H4 (cell line): ENCODE measurements around the gene STMN3. TPM values are rescaled to one million over a fixed set of nuclear protein-coding genes. Genes with fewer than 3 reads are reported as not detected.

Source experiments
- DNase-seq: peaks from one replicate; pipeline ENCODE4 v3.0.0-alpha.2; 2015; ENCODE audit warnings: low spot score
- total RNA-seq: library from RNA; depleted of rRNA; stranded (reverse); fragments of >200 nt; shearing (Covaris generic); gene quantifications from 2 replicates; pipeline ENCODE4 v1.2.3, GENCODE V29; 2014; rRNA removed

The STMN3 gene
- total RNA-seq = 9.4 and 18.9 TPM in 2 replicates

DNA sequence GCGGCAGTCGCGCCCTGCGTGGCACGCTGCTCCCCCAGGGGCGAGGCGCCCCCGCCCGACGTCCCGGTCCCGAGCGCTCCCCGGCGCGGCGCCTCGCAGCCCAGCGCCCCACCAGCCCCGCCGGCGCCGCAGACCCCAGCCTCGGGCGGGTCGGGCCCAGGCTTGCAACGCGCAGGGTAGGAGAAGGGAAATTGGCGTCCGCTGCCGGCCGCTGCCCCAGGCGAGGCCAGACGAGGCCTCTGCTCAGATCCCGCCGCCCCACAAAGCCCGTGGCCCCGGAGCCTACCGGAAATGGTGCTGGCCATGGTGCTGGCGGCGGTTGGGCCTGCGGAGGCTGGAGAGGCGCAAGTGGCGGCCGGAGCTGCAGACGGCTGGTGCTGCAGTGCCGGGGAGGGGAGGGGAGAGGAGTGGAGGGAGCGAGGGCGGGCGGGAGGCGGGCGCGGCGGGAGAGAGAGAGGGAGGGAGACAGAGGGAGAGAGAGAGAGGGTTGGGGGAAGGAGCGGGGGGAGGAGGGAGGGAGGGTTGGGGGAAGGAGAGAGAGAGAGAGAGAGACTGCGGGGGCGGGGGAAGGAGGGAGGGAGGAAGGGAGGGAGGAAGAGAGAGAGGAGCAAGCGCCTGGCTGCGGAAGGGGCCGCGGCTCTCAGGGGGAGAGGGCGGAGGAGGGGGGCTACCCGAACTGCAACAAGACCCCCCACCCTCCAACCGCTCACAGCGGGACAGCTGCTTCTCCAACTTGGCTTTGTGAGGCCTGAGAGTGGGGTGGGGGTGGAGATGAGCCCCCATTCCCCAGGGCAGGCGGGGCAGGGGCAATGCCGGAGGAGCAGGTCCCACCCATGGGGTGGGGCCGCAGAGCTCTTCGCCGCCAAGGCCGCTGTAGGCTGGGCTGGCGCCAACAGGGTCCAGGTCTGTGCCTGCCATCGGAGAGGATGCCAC is at the start of gene STMN3:
Gene STMN3, minus strand, starts transcription at position 384 of the 933 bp plus-strand sequence. Its CDS starts 79 bp downstream, at position 305.
- peak; percentile 86 for DNase-seq

DNA sequence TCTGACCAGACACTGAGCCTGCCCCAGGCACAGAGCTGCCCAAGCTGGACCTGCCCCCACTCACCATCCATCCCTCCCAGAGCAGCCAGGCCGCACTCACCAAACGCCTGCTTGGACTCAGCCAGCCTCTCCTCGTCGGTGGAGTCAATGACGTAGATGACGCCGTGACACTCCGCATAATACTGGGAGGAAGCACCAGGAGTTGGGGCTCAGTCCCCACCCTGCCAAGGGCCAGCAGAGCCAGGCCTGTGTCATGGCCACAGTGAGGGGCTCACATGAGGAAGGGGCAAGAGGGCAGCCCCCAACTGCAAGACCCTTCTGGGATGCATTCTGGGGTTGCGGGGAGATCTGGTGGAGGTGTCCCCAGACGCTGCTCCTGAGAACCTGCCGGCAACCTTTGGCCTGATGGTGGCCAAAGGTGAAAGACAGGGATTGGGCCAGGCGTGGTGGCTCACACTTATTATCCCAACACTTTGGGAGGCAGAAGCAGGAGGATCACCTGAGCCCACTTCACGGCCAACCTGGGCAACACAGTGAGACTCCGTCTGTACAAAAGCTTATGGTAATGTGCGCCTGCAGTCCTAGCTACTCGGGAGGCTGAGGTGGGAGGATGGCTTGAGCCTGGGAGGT is 48.9 kb upstream of the STMN3 start:
- DNase-seq = no peak

DNA sequence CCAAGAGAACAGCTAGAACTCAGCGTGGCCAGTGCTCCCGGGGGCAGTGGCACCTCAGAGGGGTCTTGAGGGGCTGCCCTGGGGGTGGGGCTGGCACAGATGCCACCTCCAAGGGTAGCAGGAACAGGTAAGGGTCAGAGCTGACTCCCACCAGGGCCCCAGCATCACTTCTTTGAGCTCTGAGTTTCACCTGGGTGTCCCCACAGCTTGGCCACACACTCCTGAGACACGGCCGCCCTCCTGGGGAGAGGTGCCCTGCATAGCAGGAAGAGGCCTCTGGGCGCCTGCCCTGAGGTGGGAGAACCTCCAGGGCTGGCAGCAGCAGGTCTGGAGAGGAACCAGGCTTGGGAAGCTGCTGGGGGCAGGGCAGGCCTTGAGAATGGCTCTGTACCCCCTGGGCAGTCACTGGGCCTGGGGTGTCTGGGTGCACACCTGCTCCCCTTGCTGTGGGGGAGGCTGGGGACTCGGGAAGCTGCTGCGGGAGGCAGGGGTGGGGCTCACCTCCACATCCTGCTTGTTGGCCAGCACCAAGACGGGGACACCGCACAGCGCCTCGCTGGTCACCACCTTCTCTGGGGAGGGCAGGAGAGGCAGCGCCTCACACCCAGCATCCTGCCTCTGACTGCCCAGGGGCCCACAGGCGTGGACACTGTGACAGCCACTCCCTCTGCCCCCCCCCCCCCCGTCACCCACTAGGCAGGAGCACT is 48.3 kb upstream of the STMN3 start:
- DNase-seq = no peak

DNA sequence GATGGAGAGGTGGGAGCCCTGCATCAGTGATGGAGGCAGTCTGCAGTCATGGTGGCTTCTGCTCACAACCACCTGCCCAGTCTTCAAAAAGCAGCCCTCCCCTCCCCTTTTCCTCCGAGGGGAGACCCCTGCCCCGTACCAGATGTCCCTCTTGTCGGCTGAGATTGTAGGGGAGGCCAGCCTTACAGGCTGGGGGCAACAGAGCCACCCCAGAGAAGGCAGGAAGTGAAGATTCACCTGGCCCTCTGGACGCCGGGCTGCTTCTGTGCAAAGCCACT is 47.8 kb upstream of the STMN3 start:
- DNase-seq = no peak

- no peak for DNase-seq
Measured at GRCh38 chr20:63700199-63701050, 47.2 kb upstream of the STMN3 start.

DNA sequence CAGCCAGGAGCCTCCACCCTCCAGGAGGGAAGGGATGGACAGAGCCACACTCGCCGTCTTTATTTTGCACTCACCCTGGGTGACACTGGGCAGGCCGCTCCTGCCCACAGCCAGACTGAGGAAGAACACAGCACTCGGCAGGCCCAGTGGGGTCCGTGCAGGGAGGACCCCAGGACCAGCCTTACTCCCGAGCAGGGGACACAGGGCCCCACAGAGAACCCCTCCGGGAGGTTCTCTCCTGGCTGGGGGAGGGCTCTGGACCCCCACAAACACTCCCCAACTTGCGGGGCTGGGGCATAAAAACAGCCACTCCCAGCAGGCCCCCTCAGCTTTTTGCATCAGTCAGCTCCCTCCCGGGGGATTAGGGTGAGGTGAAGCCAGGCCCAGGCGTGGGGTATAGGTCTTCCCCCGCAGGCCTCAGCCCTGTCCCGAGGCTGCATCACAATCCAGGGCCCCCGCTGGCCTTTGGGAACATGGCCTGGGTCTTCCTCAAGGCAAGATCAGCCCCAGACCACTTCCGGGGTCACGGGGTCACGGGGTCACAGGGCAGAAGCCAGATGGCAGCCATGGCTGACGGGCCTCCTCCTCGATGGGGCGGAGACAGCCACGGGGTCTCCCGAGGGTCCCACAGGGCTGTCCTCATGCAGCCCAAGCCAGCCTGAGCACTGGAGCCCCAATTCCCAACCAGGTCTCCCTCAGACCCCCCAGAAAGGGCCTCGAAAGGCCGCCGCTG is 46.4 kb upstream of the STMN3 start:
- no peak for DNase-seq

GRCh38 chr20:63698739-63699465 is 45.7 kb upstream of the STMN3 start:
- peak; percentile 89 for DNase-seq

- no peak for DNase-seq
Measured at GRCh38 chr20:63697868-63698545, 44.8 kb upstream of the STMN3 start.

GRCh38 chr20:63697357-63697867 is 44.2 kb upstream of the STMN3 start:
- DNase-seq = no peak

GRCh38 chr20:63696628-63697356 is 43.6 kb upstream of the STMN3 start, which contains the start of gene TNFRSF6B:
TNFRSF6B (plus strand) TSS chr20:63696652; CDS start chr20:63696768, 116 bp downstream.
- DNase-seq = no peak

- DNase-seq = no peak
Measured at GRCh38 chr20:63696306-63696627, 43.0 kb upstream of the STMN3 start.

- no peak for DNase-seq
Measured at GRCh38 chr20:63695424-63696305, 42.4 kb upstream of the STMN3 start.

- no peak for DNase-seq
Measured at GRCh38 chr20:63694584-63695423, 41.6 kb upstream of the STMN3 start.

GRCh38 chr20:63693733-63694583 is 40.7 kb upstream of the STMN3 start:
- DNase-seq = no peak

DNA sequence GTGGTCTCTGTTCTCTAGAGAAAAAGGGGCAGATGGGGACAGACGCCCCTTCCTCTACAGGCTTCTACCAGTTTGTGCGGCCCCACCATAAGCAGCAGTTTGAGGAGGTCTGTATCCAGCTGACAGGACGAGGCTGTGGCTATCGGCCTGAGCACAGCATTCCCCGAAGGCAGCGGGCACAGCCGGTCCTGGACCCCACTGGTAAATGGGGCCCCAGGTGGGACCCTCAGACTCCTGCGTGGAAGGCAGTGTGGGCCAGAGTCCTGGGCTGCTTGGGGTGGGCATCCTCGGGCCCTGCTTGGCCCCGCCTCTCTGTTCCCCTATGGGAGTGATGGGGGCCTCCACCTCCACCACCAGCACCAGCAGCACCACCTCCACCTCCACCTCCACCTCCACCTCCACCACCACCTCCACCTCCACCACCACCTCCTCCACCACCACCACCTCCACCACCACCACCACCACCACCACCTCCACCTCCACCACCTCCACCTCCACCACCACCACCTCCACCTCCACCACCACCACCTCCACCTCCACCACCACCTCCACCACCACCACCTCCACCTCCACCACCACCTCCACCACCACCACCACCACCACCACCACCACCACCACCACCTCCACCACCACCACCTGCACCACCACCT is 40.0 kb upstream of the STMN3 start:
- DNase-seq = no peak
